GM21619 (cell line): ENCODE data around the gene TMEM145.
"Not testable (repeated sequence)": the region's sequence is repeated elsewhere in the genome, so short reads cannot be mapped to it uniquely, and the experiment has no call there.

Experiments used
- ATAC-seq: cut with Tn5 transposase; IDR thresholded peaks from one replicate; pipeline ENCODE4 v1.9.1; 2021; ENCODE audit not compliant: unreplicated experiment

The TMEM145 gene

GRCh38 chr19:42333975-42334696 lies 21.0 kb downstream of the TMEM145 start:
- no peak for ATAC-seq

GRCh38 chr19:42334697-42335373 lies 21.7 kb downstream of the TMEM145 start:
- ATAC-seq = no peak

GRCh38 chr19:42335374-42335936 lies 22.3 kb downstream of the TMEM145 start:
- no peak for ATAC-seq

- no peak for ATAC-seq
Observed at GRCh38 chr19:42335971-42336370, 22.9 kb downstream of the TMEM145 start.

GRCh38 chr19:42339126-42339860 lies 26.2 kb downstream of the TMEM145 start:
- ATAC-seq = not testable (repeated sequence)

GRCh38 chr19:42339922-42340321 lies 26.8 kb downstream of the TMEM145 start:
- ATAC-seq = not testable (repeated sequence)

- ATAC-seq = no peak
Observed at GRCh38 chr19:42343344-42344110, 30.4 kb downstream of the TMEM145 start.

GRCh38 chr19:42344336-42344893 lies 31.3 kb downstream of the TMEM145 start:
- ATAC-seq = no peak

GRCh38 chr19:42345191-42345812 lies 32.2 kb downstream of the TMEM145 start:
- ATAC-seq = no peak

GRCh38 chr19:42348211-42348610 lies 35.1 kb downstream of the TMEM145 start:
- no peak for ATAC-seq

- ATAC-seq = no peak
Observed at GRCh38 chr19:42349378-42350107, 36.4 kb downstream of the TMEM145 start.

- no peak for ATAC-seq
Observed at GRCh38 chr19:42350417-42350816, 37.3 kb downstream of the TMEM145 start.

- ATAC-seq = no peak
Observed at GRCh38 chr19:42351079-42351735, 38.1 kb downstream of the TMEM145 start.

GRCh38 chr19:42352301-42353259 lies 39.5 kb downstream of the TMEM145 start:
- ATAC-seq = no peak

- no peak for ATAC-seq
Observed at GRCh38 chr19:42353341-42354015, 40.4 kb downstream of the TMEM145 start.

- ATAC-seq = no peak
Observed at GRCh38 chr19:42355896-42356295, 42.8 kb downstream of the TMEM145 start.

- ATAC-seq = no peak
Observed at GRCh38 chr19:42356686-42357085, 43.6 kb downstream of the TMEM145 start.
